GM12872 (cell line): ENCODE results near the gene EME2.

Source experiments
- TF ChIP-seq, protein P1 (sequence below): IDR thresholded peaks from 3 replicates; pipeline ENCODE4 v1.5.1; 2011; ENCODE audit warnings: low read depth, mild to moderate bottlenecking, low read length, moderate library complexity; ENCODE audit not compliant: insufficient read depth

Gene EME2

DNA sequence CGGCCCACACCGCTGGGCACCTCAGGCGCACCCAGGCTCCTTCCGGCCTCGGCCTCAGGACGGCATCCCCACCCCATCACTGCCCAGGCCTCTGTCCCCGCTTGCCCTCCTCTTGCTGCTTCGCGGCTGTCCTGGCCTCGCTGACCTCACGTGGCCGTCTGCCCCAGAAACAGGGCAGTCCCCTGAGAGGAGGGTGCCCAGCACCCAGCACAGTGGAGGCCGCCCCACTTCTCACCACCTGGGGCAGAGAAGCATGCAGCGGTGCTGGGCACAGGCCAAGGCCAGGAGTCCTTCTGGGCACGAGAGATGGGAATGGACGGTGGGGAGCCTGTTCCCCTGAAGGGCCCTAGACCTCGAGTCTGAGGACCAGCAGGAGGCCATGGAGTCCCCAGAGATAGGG, 45.1 kb downstream of the EME2 start:
- TF ChIP-seq, protein P1, sequence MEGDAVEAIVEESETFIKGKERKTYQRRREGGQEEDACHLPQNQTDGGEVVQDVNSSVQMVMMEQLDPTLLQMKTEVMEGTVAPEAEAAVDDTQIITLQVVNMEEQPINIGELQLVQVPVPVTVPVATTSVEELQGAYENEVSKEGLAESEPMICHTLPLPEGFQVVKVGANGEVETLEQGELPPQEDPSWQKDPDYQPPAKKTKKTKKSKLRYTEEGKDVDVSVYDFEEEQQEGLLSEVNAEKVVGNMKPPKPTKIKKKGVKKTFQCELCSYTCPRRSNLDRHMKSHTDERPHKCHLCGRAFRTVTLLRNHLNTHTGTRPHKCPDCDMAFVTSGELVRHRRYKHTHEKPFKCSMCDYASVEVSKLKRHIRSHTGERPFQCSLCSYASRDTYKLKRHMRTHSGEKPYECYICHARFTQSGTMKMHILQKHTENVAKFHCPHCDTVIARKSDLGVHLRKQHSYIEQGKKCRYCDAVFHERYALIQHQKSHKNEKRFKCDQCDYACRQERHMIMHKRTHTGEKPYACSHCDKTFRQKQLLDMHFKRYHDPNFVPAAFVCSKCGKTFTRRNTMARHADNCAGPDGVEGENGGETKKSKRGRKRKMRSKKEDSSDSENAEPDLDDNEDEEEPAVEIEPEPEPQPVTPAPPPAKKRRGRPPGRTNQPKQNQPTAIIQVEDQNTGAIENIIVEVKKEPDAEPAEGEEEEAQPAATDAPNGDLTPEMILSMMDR, result no peak

DNA sequence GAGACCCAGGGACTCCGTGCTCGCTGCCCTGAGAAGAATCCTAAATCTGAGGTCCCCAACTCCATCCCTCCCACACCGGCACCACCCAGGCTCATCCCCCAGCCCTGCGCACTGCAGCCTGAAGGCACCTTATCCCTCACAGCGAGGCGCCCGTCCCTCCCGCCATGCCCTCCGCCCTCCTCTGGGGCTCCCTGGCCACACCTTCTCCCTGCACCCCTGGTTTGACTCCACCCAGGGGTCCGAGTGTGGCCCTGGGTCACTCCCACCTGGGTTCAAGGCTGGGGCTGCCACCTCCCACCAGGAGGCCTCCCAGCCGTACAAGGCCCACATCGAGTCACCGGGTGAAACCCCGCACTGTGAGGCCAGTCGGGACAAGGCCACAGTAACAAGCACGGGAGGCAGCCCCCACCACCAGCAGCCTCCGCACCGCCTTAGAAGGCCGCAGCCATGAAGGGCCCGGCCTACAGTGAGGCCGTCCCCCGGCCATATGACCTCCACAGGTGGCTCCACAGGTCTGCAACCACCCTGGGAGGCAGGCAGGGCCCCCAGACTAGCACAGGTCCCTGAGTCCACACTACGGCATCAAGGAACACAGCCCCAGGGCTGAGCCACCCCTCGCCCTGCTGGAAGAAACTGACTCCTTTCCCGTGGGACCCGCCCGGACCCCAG, 45.7 kb downstream of the EME2 start:
- TF ChIP-seq, protein P1, result no peak

DNA sequence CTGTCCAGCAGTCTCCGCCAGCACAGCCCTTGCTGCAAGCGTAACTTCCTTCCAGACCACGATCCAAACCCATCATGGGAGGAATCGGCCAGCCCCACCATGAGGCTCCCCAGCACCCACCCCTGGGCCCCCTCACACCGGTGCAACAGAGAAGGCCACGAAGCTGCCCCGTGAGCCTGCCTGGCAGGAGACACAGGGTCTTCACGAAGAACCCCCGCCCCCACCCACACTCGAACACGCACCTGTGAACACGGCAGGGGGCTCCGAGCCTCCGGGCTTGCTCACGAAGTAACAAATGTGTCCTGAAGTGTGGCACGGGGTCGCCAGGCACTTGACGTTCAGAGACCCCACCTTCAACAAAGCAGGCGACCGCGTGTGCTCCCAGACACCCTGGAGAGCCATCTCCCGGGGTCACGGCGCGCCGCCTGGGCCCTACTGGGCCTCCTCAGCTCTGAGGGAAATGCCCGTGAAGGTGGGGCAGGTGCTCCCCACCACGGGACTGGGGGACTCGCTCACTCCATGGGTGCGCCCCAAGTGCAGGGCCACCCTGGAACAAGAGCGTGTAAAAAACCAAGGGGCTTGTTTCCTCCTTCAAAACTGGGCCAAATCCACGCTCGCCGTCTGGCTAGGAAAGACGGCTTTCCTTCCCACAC, 46.4 kb downstream of the EME2 start:
- TF ChIP-seq, protein P1, result no peak

DNA sequence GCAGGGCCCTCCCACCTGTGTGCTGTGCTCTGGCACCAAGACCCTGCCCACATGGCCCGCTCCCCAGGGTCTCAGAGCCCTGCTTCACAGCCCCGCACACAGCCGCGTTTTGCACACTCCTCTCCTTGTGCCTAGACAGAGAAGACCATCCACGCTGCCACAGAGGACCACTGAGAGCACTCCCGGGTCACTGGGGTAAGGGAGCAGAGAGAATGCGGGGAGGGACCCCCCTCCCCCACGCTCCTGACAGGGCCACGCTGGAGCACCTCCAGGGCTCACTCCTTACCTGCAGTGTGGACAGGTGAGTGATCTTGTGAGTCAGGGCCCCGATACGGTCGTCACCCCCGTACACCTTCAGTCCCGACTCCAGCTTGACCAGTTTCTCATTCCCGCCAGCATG, 47.0 kb downstream of the EME2 start:
- TF ChIP-seq, protein P1, result no peak

DNA sequence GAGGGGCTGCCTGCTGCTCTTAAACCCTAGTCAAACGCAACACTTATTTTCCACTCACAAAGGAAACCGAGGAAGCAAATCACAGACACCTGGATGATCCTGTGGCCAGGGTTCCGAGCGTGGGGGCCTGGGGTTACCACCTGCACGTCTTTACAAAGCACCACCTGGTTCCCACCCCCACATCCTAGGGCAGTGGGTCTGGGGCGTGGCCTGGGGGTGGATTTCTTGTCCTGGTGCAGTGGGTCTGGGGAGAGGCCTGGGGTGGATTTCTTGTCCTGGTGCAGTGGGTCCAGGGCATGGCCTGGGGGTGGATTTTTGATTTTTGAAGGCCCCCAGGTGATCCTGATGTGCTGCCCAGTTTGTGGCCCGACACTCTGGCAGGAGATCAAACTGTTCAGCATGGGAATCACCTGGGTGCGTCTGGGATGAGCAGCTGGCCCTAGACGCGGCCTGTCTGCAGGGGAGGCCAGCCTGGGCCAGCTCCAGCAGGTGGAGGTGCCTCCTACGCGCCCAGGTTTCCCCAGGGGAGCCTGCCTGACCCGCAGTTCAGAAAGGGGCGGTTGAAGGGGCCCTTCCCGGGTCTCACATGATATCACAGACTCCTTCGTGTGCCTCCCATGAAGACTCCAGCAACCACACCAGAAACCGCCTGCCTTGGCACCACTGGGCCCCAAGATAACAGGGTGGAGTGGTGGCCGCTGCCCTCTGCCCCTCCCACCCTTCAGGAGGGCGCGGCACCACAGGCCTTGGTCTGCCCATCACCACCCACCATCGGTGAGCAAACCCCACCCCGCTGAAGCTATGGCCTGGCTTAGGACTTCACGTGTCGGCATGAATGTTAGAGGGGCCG, 47.7 kb downstream of the EME2 start:
- TF ChIP-seq, protein P1, result no peak

DNA sequence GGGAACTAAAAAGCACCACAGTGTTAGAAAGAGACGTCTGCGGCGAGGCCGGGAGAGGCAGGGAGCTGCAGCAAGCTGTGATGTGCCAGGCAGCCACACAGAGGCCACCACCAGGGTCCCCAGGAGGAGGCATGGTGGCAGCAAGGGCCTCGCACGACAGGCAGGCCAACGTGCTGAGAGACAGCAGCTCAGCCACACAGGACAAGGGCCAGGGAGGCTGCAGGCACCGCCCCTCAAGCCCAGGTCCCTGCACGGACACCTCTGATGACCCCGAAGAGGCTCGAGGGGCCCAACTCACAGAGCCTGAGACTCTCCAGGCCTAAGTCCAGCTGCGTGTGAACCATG, 48.3 kb downstream of the EME2 start:
- TF ChIP-seq, protein P1, result no peak

DNA sequence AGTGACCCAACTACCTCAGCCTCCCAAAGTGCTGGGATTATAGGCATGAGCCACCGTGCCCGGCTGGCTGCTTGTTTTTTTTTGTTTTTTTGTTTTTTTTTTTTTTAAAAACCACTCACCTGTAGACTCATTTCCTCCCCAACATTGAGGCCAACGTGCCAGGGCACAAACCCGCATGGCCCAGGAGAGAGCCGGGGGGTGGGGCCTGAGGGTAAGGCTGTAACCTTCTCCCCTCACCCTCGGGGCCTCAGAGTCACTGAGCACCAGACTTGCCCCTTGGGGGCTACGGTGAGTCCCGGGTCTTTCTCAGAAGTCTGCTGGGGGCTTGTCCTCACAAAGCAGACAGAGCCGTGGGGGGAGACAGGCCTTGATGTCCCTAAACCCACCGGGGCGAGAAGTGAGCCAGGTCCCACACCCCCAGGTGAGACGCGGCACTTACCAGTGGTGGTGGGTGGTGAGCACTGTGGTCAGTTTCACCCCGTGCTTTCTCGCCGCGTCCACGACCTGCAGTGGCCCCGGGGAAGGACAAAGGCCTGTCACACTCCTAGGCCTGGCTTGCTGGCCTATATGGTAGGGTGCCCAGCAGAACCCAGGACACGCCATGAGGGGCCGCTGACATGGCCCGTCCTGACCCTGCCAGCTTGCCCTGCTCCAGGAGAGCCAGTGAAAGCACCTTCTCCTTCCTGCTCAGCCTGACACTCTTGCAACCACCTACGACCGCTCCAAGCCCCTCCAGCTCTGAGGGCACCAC, 49.4 kb downstream of the EME2 start:
- TF ChIP-seq, protein P1, result no peak
